Stomach (tissue), 9 donors: ENCODE measurements around the gene MBP. TPM values are rescaled to one million over a fixed set of nuclear protein-coding genes. Genes with fewer than 3 reads are reported as not detected.

Experiments used
- DNase-seq, 2 donors: peaks; one replicate each; pipeline versions ENCODE4 v3.0.0 to v3.0.0-alpha.2; 2013 to 2019
- H3K27ac ChIP-seq, 5 donors: fragments of 200-600 bp in 4 of 5; sonication (generic) in 4 of 5; one replicate each; pipeline ENCODE4 v1.5.1; 2013 to 2019; ENCODE audit warnings: mild to moderate bottlenecking in 1 of 5, moderate library complexity in 1 of 5
- H3K27me3 ChIP-seq, 3 donors: fragments of 200-600 bp; sonication (generic); one replicate each; pipeline ENCODE4 v1.5.1; 2017 to 2019; ENCODE audit warnings: mixed run types in 1 of 3
- H3K36me3 ChIP-seq, 4 donors: fragments of 200-600 bp; sonication (generic); 1 replicate in 3 of 4; 2 replicates in 1 of 4; pipeline ENCODE4 v1.5.1; 2016 to 2019
- H3K4me1 ChIP-seq, 4 donors: fragments of 200-600 bp; sonication (generic); one replicate each; pipeline ENCODE4 v1.5.1; 2016 to 2019
- H3K4me3 ChIP-seq, 4 donors: fragments of 200-600 bp; sonication (generic) in 3 of 4; one replicate each; pipeline ENCODE4 v1.5.1; 2016 to 2019; ENCODE audit warnings: mild to moderate bottlenecking in 1 of 4
- H3K9me3 ChIP-seq, 4 donors: fragments of 200-600 bp; sonication (generic); one replicate each; pipeline ENCODE4 v1.5.1; 2016 to 2019
- EP300 ChIP-seq: sonication (generic); formaldehyde crosslinking; IDR thresholded peaks from one replicate; pipeline ENCODE4 v1.6.1; 2017; ENCODE audit warnings: antibody characterized with exemption
- POLR2A ChIP-seq, 4 donors: fragments of 450-650 bp; IDR thresholded peaks; one replicate each; pipeline ENCODE4 v1.6.1; 2016; ENCODE audit warnings: antibody characterized with exemption in 4 of 4, control low read depth in 2 of 4, mild to moderate bottlenecking in 1 of 4, moderate library complexity in 1 of 4
- POLR2AphosphoS5 ChIP-seq, 3 donors: sonication (generic); formaldehyde crosslinking; IDR thresholded peaks; one replicate each; pipeline ENCODE4 v1.6.1; 2016; ENCODE audit warnings: antibody characterized with exemption in 3 of 3
- WGBS, 5 donors: extraction: QIAGEN DNeasy Blood & Tissue Kit in 3 of 5; methylation state at CpG; one replicate each; pipeline versions ENCODE4 v1.1.5 to v1.1.7; 2013 to 2018; 5-methylcytosine and 5-hydroxymethylcytosine counted together
- intact Hi-C: fragments of 100-400 bp; cut with DNase I; formaldehyde crosslinking; loops from one replicate; pipeline ENCODE4 v1.15.1; 2023; ENCODE audit warnings: low total_unique reads
- polyA plus RNA-seq, 3 donors: library from polyadenylated mRNA; stranded (reverse); fragments of 200-250 nt; gene quantifications; one replicate each; pipeline ENCODE4 v1.2.3, GENCODE V29; 2013
- total RNA-seq, 5 donors: library from RNA; depleted of rRNA; stranded (reverse); fragments of >200 nt; gene quantifications; one replicate each; pipeline versions ENCODE4 v1.1.0 to v1.2.3, GENCODE V29; 2014 to 2016
- TF ChIP-seq, protein P1 (sequence below), 7 experiments: fragments of 450-650 bp in 4 of 7; fragments of 200-600 bp in 3 of 7; sonication (generic) in 3 of 7; IDR thresholded peaks; one replicate each; pipeline ENCODE4 v1.5.1; 2016 to 2019; ENCODE audit warnings: antibody characterized with exemption in 7 of 7, control low read depth in 2 of 7, mild to moderate bottlenecking in 1 of 7
- donor health status: healthy with polysubstance abuse.
- donor health status: Bipolar disorder and iron deficiency.
- donor health status: healthy.

Gene MBP
- total and polyA plus RNA-seq, 8 donors = 7.9 to 407 (median 33.3) TPM

DNA sequence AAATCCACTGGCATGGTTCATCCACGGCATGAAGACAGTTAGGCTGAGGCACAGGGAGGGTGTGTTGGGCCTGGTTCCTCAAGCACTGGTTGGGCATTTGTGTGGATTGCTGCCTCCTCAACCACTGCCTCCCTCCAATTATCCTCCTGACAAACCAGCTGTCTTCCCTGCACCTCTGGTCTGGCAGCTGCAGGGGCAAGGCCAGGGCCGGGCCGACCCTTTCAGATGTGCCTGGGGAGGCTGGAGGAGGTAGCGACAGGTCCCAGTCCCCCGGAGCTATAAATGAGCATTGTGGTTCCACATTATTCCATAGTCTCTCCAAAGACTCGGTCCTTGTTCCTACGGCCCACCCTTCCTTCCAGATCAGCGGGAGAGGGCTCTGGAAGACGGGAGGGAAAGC, 86.2 kb downstream of the MBP start:
- no peaks in the 10 kb centered on the region for H3K27me3 ChIP-seq
- no peak for DNase-seq
- intact Hi-C loops = no loop called here

DNA sequence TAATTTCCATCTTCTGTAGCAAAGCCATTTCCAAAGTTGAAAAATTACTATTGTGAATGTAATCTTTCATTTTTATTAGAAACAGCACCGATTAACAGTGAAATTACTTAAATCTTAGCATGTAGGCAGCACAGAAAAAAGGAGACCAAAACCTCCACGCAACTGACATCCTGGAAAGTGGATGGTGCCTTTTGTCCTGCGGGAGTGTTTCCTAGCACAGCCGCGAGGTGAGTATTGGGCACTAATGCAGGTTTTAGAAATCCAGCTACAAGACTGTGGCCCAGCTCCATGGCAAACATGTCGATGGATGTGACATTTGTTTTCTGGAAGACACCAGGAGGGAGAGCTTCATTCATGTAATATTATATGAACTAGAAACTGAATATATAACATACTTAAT, 86.9 kb downstream of the MBP start:
- TF ChIP-seq EP300 (no peak), POLR2AphosphoS5 (IDR thresholded peaks at IDR 0.05) (no peak), POLR2A (IDR thresholded peaks at IDR 0.05) (no peak)
- TF ChIP-seq, protein P1, sequence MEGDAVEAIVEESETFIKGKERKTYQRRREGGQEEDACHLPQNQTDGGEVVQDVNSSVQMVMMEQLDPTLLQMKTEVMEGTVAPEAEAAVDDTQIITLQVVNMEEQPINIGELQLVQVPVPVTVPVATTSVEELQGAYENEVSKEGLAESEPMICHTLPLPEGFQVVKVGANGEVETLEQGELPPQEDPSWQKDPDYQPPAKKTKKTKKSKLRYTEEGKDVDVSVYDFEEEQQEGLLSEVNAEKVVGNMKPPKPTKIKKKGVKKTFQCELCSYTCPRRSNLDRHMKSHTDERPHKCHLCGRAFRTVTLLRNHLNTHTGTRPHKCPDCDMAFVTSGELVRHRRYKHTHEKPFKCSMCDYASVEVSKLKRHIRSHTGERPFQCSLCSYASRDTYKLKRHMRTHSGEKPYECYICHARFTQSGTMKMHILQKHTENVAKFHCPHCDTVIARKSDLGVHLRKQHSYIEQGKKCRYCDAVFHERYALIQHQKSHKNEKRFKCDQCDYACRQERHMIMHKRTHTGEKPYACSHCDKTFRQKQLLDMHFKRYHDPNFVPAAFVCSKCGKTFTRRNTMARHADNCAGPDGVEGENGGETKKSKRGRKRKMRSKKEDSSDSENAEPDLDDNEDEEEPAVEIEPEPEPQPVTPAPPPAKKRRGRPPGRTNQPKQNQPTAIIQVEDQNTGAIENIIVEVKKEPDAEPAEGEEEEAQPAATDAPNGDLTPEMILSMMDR (IDR thresholded peaks at IDR 0.05) = no peak
- Histone ChIP-seq H3K27me3 (no peaks in the 10 kb centered on the region), H3K9me3 (no peaks in the 10 kb centered on the region), H3K36me3 (peaks cover 0 to 27% (median 18%) of the 10 kb centered on the region in 4 donors), H3K27ac (no peak overlapping the region), H3K4me3 (no peak overlapping the region), H3K4me1 (no peaks in the 10 kb centered on the region)
- intact Hi-C loops = no loop called here
- DNase-seq = no peak
- WGBS, 5 donors = 86 to 93% (median 91%) methylated on average over 6 of the region's 6 CpGs

More for the DNA sequence above, 86.2 kb downstream of the MBP start:
- Histone ChIP-seq H3K36me3 (peaks cover 0 to 27% (median 18%) of the 10 kb centered on the region in 4 donors), H3K27ac (no peak overlapping the region), H3K4me3 (no peak overlapping the region), H3K9me3 (no peaks in the 10 kb centered on the region), H3K4me1 (no peaks in the 10 kb centered on the region)
- WGBS, 5 donors = 72 to 80% (median 74%) methylated on average over 9 of the region's 9 CpGs
- TF ChIP-seq EP300 (no peak), POLR2A (IDR thresholded peaks at IDR 0.05) (no peak), POLR2AphosphoS5 (IDR thresholded peaks at IDR 0.05) (no peak)
- TF ChIP-seq, protein P1 (IDR thresholded peaks at IDR 0.05) = no peak

DNA sequence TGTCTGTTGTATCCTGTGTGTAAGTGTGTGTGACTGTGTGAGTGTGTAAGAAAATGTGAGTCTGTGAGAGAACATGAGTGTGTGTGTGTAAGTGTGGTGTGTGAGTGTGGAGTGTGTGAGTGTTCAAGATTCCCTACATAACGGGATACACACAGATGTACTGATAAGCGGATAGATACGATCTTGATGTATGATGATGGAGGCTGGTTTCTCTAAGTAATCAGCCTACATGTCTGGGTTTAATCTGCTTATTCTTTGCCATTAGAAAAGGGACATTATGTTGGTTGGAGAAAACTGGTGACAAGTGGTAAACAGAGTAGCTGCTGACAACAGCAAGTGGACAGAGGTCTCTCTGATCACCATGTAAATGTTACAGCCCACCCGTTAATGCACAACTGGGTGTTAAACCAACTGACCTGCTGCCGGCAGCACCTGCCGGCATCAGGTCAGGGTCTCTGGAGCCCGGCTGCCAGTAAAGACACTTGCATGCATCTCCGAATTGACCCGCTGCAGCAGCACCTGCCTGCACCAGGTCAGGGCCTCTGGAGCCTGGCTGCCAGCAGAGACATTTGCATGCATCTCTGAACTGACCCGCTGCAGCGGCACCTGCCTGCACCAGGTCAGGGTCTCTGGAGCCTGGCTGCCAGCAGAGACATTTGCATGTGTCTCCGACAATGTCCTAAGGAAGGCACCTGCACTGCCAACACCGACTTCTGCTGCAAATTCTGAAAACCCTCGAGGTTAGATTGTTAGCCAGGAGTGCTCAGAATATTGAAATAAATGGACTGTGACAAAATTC, 87.5 kb downstream of the MBP start:
- intact Hi-C loops = no loop called here
- TF ChIP-seq POLR2AphosphoS5 (IDR thresholded peaks at IDR 0.05) (no peak), POLR2A (IDR thresholded peaks at IDR 0.05) (no peak), EP300 (no peak)
- TF ChIP-seq, protein P1 (IDR thresholded peaks at IDR 0.05) = no peak
- Histone ChIP-seq H3K4me1 (no peaks in the 10 kb centered on the region), H3K27me3 (no peaks in the 10 kb centered on the region), H3K27ac (no peak overlapping the region), H3K4me3 (no peak overlapping the region), H3K9me3 (no peaks in the 10 kb centered on the region), H3K36me3 (peaks cover 0 to 27% (median 18%) of the 10 kb centered on the region in 4 donors)
- DNase-seq = no peak
- 71 to 84% (median 81%) methylated on average over 14 of the region's 14 CpGs for WGBS, 5 donors

DNA sequence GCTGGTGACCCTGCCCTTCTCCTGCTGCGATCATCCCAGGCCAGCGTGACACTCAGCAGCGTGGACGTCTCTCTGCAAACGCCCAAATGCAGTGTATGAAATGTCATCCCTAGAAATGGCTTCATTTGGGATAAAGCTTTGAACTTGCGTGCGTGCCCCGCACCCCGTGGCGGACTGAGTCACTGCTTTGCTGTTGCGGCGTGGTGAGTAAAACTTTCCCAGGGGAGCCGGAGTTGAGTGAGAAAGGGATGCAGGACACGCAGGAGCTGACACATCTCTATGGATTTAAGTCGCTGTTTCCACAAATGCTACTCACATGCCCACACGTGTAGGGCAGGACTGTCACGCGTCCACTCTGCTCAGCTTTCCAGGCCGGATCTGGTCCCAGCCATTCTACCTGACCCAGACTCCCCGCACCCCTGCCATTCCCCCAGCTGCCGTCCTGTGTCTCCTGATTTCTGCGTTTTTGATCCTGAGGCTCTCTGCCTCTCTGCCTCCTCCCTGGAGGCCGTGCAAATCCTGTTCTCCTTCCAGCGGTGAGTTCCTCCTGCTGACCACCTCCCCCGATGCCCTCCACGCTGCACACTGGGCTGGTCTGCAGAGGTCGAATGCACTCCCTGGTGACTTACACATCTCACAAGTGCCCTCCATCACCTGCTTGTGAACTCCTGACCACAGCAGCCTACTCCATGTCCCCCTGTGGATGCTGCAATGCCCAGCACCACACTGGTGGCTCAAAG, 88.9 kb downstream of the MBP start:
- WGBS, 5 donors = 90 to 93% (median 92%) methylated on average over 20 to 27 of the region's 27 CpGs
- TF ChIP-seq POLR2AphosphoS5 (IDR thresholded peaks at IDR 0.05) (no peak), POLR2A (IDR thresholded peaks at IDR 0.05) (no peak), EP300 (no peak)
- TF ChIP-seq, protein P1 (IDR thresholded peaks at IDR 0.05) = no peak
- Histone ChIP-seq H3K4me3 (no peak overlapping the region), H3K27me3 (no peaks in the 10 kb centered on the region), H3K36me3 (peaks cover 0 to 27% (median 18%) of the 10 kb centered on the region in 4 donors), H3K4me1 (peaks cover 0 to 6% (median 0%) of the 10 kb centered on the region in 4 donors), H3K27ac (no peak overlapping the region), H3K9me3 (no peaks in the 10 kb centered on the region)
- intact Hi-C loops = no loop called here
- no peak for DNase-seq
